GM18907 (cell line): ENCODE measurements around the gene HNRNPAB.
"Not testable (repeated sequence)": the region's sequence is repeated elsewhere in the genome, so short reads cannot be mapped to it uniquely, and the experiment has no call there.

Source experiments
- ATAC-seq: cut with Tn5 transposase; IDR thresholded peaks from one replicate; pipeline ENCODE4 v1.9.1; 2021; ENCODE audit warnings: mild to moderate bottlenecking, moderate library complexity; ENCODE audit not compliant: unreplicated experiment

HNRNPAB gene

GRCh38 chr5:178196281-178196812, 8.0 kb upstream of the HNRNPAB start:
- ATAC-seq = no peak

GRCh38 chr5:178196986-178197385, 7.3 kb upstream of the HNRNPAB start:
- no peak for ATAC-seq

- ATAC-seq = not testable (repeated sequence)
Measured at GRCh38 chr5:178198151-178198550, 6.2 kb upstream of the HNRNPAB start.

GRCh38 chr5:178198706-178199105, 5.6 kb upstream of the HNRNPAB start:
- no peak for ATAC-seq

- no peak for ATAC-seq
Measured at GRCh38 chr5:178199581-178200434, 4.5 kb upstream of the HNRNPAB start.

GRCh38 chr5:178201221-178201926, 3.0 kb upstream of the HNRNPAB start:
- no peak for ATAC-seq

GRCh38 chr5:178201927-178202235, 2.5 kb upstream of the HNRNPAB start:
- no peak for ATAC-seq

- no peak for ATAC-seq
Measured at GRCh38 chr5:178202541-178202940, 1.8 kb upstream of the HNRNPAB start.

- no peak for ATAC-seq
Measured at GRCh38 chr5:178203670-178204181, 607 bp upstream of the HNRNPAB start.

GRCh38 chr5:178204935-178205748, 809 bp downstream of the HNRNPAB start:
- peak; percentile 49 for ATAC-seq

- no peak for ATAC-seq
Measured at GRCh38 chr5:178205749-178206047, 1.4 kb downstream of the HNRNPAB start.

GRCh38 chr5:178206166-178207101, 2.1 kb downstream of the HNRNPAB start:
- ATAC-seq = no peak

GRCh38 chr5:178207183-178207916, 3.0 kb downstream of the HNRNPAB start:
- ATAC-seq = no peak

GRCh38 chr5:178207917-178208280, 3.6 kb downstream of the HNRNPAB start:
- ATAC-seq = no peak

- no peak for ATAC-seq
Measured at GRCh38 chr5:178208540-178209227, 4.4 kb downstream of the HNRNPAB start.

- no peak for ATAC-seq
Measured at GRCh38 chr5:178209334-178210072, 5.2 kb downstream of the HNRNPAB start.

GRCh38 chr5:178210073-178210535, 5.8 kb downstream of the HNRNPAB start:
- ATAC-seq = no peak

- ATAC-seq = no peak
Measured at GRCh38 chr5:178210686-178211085, 6.4 kb downstream of the HNRNPAB start.
